Neural cell (in vitro differentiated cells): ENCODE results near the gene GPC5.

Experiments
- CTCF ChIP-seq: fragments of 450-650 bp; IDR thresholded peaks from 2 replicates; pipeline ENCODE4 v1.5.1; 2014; ENCODE audit warnings: antibody characterized with exemption, mild to moderate bottlenecking, moderate library complexity; ENCODE audit not compliant: poor library complexity, severe bottlenecking
- EP300 ChIP-seq: fragments of 450-650 bp; conservative IDR thresholded peaks from 2 replicates; pipeline ENCODE4 v1.6.1; 2014; ENCODE audit warnings: antibody characterized with exemption, mild to moderate bottlenecking, moderate library complexity; ENCODE audit not compliant: poor library complexity, severe bottlenecking
- RAD21 ChIP-seq: fragments of 450-650 bp; conservative IDR thresholded peaks from 2 replicates; pipeline ENCODE4 v1.6.1; 2014; ENCODE audit warnings: antibody characterized with exemption, mild to moderate bottlenecking, moderate library complexity

- TF ChIP-seq RAD21, result no peak
- TF ChIP-seq CTCF, result no peak
- no peak for TF ChIP-seq EP300
These were observed 861.1 kb downstream of the GPC5 start for GRCh38 chr13:92259523-92259922.
